GM19395 (cell line): ENCODE data around the gene TMEM121B.

Experiments
- ATAC-seq: cut with Tn5 transposase; IDR thresholded peaks from one replicate; pipeline ENCODE4 v1.9.1; 2021; ENCODE audit warnings: mild to moderate bottlenecking, moderate library complexity; ENCODE audit not compliant: unreplicated experiment

TMEM121B gene

DNA sequence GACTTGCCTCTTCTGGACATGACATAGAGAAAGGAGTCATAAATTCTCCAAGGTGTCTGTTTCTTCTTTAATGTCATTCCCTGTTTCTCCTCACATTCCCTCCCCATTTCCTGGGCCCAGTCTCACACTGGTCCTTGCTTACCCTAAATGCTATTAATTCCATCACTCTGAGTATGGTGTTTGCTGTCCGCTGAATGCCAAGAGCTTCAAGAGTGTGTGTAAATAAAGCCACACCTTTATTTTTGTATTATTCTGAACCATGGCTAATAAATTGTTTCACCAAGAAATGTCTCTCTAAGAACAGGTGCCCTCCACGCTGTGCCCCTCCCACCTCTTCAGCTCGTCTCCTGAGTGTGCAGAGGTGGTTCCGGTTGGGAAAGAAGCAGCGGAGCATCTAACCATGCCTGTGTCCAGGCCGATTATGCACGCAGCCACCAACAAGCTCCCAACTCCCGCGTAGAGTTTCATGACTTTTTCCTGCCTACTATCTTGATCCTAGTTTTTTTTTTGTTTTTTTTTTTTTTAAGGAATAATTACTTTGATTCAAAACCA lies 8.6 kb downstream of the TMEM121B start:
- no peak for ATAC-seq

DNA sequence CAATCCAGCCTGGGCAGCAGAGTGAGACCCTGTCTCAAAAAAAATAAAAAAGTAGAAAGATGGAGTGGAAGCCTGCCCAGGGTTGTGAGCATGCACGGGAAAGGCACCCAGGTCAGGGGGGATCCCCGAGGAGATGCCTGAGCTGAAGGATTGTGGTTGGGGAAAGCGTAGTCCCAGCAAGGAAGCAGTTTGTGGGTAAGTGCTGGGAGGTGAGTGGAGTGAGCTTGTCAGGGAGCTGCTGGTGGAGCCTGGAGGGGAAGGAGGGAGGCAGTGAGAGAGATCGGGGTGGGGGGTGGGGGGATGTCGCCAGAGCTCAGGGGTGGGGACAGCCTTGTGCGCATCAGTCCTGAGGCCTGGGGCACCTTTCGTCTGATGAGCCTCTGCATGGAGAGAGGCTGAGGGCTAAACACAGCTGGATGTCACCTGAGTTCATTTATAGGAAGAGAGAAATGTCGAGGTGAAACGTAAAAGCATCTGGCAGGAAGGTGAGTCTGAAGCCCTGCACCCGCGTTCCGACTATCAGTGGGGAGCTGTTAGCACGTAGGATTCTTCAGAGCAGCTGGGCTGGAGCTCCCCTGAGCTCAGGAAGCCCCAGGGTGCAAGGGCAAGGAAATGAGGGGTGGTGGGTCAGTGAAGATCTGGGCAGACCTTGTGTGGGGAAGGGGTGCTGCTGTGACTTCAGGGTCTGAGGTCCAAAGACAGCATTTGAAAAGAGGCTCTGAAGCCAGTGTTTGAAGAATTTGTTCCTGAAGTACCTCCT lies 10.2 kb downstream of the TMEM121B start:
- ATAC-seq: no peak

DNA sequence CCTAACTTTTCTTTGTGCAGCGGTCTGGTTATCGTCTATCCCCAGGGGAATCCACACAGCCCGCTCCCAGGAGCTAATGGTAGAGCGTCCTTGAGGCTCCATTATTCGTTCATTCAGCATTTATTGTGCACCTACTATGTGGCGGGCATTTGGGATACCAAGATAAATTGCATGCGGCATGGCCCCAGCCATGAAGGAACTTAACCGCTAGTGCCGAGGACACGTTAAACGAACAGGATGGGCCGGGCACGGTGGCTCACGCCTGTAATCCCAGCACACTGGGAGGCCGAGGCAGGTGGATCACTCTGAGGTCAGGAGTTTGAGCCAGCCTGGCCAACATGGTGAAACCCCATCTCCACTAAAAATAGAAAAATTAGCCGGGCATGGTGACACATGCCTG lies 11.2 kb downstream of the TMEM121B start:
- no peak for ATAC-seq

DNA sequence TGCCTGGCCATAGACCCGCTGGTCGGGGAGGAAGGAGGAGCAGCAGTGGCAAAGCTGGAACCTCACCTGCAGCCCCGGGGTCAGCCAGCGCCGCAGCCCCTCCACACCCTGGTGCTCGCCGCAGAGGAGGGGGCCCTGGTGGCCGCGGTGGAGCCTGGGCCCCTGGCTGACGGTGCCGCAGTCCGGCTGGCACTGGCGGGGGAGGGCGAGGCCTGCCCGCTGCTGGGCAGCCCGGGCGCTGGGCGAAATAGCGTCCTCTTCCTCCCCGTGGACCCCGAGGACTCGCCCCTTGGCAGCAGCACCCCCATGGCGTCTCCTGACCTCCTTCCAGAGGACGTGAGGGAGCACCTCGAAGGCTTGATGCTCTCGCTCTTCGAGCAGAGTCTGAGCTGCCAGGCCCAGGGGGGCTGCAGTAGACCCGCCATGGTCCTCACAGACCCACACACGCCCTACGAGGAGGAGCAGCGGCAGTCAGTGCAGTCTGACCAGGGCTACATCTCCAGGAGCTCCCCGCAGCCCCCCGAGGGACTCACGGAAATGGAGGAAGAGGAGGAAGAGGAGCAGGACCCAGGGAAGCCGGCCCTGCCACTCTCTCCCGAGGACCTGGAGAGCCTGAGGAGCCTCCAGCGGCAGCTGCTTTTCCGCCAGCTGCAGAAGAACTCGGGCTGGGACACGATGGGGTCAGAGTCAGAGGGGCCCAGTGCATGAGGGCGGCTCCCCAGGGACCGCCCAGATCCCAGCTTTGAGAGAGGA lies 11.9 kb downstream of the TMEM121B start:
- no peak for ATAC-seq

DNA sequence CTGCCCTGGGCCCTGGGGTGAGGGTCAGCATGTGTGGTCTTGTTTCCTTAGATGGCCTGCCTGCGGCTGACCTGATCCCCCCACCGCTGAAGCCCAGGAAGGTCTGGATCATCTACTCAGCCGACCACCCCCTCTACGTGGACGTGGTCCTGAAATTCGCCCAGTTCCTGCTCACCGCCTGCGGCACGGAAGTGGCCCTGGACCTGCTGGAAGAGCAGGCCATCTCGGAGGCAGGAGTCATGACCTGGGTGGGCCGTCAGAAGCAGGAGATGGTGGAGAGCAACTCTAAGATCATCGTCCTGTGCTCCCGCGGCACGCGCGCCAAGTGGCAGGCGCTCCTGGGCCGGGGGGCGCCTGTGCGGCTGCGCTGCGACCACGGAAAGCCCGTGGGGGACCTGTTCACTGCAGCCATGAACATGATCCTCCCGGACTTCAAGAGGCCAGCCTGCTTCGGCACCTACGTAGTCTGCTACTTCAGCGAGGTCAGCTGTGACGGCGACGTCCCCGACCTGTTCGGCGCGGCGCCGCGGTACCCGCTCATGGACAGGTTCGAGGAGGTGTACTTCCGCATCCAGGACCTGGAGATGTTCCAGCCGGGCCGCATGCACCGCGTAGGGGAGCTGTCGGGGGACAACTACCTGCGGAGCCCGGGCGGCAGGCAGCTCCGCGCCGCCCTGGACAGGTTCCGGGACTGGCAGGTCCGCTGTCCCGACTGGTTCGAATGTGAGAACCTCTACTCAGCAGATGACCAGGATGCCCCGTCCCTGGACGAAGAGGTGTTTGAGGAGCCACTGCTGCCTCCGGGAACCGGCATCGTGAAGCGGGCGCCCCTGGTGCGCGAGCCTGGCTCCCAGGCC lies 12.7 kb downstream of the TMEM121B start:
- ATAC-seq: no peak

DNA sequence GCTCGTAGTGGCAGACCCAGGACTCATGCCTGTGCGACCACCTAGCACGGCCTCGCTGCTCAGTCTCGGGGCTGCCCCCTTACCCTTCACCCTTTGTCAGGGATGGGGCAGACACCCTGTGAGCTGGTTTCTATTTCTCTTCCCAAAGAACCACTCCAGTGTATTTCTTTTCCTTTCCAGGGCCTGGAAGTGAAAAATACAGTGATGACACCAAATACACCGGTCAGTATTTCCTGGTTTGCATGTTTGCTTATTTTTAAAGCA lies 13.7 kb downstream of the TMEM121B start:
- ATAC-seq: no peak

DNA sequence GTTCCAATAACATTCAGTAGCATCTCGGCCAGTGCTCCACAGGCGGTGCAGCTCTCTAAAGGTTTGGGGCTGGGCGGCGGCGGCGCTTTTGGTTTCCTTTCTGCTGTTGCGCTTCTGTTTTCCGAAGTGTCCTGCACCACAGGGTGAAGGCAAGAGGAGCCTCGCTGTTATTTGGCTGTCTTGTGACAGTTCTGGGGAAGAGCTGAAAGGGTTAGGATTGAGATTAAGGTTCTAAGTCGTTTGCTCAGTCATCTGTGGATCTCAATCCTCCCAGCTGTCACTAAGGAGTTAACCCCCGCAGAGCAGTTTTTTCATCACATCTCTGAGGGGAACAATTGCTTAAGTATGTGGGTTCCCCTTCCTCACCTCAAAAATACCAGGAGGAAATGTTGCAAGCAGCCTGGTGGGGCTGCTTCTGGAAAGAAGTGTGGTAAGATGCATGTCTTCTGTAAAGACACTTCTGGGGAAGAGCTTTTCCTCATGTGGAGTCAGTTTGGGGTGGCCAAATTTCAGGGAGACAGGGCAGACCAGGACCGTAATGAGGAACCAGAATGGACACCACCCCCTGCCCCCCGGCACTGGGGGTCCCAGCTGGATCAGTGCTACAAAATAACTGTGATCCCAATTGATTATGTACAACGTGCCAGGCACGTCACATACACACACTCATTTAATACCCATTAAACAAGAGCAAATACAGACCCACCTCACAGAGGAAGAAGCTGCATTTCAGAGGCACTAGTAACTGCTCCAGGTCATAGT lies 14.2 kb downstream of the TMEM121B start:
- ATAC-seq: peak; percentile 84

DNA sequence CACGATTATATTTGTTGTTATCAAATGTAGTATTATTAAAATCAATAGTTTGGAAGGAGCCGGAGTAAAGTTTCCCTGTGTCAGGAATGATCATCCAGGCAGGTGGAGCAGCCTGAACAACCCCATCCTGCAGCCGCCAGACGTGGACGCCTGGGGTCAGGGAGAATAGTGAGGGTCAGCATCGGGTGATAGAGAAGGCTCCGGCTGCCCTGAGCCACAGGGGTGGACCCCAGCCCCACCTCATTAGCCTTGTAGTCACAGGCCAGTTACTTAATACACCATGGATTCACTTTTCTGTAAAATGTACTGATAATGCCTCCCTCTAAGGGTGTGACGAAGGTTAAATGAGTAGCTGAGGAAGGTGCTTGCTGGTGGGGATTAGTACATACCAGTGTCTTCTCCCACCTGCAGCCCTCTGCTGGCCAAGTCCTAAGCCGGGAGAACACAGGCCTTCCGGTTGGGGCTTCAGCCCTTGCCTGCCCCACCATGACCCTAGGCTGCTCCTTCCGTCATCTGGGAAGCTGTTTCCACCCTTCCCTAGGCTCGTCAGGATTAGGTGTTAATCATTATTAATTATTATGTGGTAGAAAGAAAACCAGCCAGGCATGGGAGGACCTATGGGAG lies 14.9 kb downstream of the TMEM121B start:
- peak; percentile 41 for ATAC-seq

DNA sequence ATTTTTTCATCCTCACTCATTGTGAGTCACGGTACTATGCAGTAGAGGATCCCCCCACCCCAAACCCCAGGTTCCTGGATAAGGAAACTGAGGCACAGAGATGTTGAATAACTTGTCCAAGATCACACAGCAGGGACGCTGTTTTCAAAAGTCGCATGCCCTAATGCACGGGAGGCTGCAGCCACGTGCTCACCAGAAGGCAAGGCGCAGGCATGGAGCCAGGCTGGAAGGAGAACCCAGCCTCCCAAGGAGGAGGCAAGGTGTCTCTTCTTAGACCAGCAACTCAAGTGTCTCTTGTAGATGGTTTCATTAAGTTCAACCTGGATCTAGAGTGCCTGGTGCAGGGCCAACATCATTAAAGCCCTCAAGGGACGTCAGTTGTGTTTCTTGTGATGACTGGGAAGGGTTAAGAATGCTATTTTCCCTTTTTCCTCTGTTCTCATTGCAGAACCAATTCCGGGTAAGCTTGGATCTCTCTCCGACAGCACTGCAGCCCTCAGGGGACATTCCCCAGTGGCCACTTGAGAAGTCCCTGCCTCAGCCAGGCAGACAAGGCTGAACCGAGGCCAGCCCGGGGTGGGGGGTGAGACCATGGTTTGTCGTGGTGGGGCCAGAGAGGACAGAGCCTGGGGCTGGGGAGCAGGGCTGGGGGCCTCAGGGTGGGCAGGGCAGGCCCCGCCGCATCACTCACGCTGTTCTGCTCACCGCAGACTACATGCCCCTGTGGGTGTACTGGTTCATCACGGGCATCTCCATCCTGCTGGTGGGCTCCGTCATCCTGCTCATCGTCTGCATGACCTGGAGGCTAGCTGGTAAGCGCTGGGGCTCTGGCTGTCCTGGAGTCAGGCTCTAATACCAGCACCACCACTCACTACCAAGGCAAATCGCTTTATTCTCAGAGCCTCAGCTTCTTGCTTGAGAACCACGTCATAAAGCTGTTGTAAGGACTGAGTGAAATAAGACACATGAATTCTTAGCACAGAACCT lies 15.7 kb downstream of the TMEM121B start:
- ATAC-seq: no peak

DNA sequence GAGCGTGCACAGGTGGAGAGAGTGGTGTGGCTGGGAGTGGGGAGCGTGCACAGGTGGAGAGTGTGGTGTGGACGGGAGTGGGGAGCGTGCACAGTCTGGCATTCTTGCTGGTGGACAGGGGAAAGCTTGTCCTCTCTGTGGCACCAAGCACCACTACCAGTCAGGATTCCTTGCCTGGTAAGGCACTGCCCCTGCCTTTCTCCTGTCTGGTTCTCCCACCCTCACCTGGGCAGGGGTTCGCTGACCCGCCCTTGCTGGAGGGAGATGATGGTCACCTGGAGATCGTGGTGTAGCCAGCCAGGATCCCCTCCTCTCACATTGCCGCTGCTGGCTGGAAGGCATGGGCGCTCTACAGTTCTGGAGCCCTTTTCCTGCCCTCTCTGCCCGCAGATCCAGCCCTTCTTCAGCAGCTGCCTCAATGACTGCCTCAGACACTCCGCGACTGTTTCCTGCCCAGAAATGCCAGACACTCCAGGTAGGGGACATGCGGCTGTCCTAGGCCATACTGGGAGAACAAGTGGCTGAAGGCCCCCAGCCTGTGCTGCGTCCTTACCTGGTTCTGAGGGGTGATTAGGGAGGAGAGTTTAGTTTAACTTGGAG lies 16.7 kb downstream of the TMEM121B start:
- ATAC-seq: no peak

DNA sequence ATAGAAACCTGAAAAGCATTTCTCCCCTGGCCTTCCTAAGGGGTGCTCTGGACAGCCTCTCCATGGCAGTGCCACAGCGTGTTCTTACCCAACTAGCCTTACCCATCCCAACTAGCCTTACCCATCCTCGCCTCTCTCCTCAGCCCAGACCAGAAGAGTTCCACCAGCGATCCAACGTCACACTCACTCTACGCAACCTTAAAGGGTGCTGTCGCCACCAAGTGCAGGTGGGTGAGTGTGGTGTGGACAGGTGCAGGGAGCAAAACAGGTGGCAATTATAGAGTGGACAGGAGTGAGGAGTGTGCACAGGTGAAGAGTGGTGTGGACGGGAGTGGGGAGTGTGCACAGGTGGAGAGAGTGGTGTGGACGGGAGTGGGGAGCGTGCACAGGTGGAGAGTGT lies 17.8 kb downstream of the TMEM121B start:
- ATAC-seq: no peak

DNA sequence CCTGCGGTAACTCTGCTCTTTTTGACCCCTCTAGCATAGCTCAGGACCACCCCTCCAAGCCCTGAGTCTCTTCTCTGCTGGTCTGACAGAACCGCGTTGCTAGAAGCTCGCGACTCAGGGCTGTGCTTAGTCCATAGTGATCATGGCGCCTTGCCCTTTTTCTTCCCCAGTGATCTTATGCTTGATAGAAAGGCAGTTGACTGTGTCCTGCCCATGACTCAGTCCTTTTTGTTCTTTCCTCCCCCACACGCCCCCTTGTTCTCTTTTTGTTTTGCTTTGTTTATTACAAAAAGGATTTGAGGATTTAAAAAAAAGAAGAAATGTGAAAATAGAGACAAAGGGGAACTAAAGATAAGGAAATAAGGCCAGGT lies 18.9 kb downstream of the TMEM121B start:
- ATAC-seq: no peak

DNA sequence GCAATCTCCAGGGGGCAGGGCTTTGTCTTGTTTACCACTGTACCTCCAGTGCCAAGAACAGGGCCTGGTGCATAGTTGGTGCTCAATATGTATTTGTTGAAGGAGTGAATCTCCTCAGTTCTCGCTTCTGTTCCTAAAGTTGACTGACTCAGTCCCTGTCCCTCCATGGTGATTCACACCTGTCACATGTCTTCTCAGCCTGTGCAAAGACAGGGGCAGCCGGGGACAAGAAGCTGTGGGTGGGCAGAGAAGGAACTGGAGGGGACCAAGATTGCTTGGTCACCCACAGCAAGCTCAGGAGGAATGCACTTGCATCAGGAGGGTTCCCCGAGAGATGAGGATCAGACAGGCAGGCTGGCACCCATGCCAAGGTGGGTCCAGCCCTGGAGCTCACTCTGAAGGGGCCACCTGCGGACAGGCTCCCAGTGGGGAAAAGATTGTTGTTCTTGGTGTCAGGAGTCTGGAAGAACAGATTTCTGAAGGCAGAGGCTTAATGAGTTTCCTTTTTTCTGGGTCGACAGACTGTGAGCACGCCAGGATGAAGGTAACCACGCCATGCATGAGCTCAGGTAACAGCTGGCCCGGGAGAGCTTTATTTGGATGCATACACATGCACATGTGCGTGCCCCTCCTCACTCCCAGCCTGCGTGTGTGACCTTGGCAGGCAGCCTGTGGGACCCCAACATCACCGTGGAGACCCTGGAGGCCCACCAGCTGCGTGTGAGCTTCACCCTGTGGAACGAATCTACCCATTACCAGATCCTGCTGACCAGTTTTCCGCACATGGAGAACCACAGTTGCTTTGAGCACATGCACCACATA lies 19.5 kb downstream of the TMEM121B start:
- ATAC-seq: no peak

DNA sequence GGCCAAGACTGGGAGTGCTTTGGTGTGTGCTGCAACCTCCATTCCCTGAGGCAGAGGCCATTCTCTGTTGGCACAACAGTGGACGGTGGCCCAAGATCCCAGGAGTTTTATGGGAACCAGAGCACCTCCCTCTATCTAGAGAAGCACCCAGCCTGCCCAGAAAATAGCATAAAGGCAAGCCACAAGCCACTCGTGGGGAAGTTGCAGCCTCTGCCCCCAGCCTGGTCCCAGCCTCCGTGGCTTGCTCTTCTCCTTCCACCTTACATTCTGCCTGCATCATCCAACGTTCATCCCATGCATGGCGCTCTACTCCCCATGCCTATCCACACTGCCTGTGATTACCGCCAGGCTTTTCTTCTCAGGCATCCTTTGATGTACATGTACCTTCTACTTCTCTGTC lies 20.5 kb downstream of the TMEM121B start:
- no peak for ATAC-seq

DNA sequence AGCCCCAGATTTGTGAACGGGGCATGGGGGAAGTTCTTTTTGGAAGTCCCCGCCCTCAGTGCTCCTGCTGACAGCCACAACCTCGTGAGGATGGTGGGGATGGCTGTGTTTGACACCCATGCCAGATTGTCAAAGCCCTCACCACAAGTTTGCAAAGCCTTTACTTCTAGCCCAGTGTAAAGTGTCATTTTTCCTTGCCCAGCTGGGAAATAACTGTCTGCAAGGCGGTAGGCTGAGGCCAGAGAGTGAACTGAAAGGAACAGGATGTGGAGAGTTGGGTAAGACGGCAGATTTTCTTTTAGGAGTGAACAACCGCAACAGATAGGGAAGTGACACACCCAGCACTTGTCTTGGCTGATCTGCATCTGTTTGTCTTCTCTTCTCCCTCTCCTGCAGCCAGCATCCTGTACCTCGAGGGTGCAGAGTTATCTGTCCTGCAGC lies 22.8 kb downstream of the TMEM121B start:
- ATAC-seq: no peak

DNA sequence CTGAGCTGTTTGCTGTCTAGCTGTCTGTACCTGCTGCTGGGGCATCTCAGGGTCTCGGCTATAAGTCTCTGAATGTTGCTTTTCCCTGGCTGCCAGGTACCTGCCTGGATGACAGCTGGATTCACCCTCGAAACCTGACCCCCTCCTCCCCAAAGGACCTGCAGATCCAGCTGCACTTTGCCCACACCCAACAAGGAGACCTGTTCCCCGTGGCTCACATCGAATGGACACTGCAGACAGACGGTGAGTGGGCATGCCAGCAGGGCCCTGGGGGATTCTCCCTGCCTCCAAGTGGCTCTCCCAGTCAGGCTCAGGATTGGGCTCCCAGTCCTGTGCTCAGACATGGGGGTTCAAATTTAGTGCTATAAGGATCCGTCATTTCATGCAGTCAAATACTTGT lies 23.5 kb downstream of the TMEM121B start:
- ATAC-seq: no peak

DNA sequence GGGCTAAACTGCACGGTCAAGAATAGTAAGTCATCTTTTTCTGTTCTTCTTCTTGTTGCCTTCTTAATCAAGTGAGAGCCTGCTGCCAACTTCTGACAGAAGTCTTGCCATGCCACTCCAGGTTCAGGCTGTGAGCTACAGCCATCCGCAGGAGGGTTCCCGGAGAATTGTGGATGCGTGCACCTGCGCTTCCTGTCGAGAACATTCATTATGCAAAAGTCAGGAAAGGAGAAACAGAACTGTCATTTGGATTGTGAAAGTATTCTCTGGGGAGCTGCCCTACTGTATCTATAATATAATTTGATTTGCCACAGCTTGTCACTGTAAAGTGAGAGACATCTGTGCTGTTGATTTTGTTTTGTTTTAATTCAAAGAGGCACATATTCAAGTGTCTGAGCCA lies 24.1 kb downstream of the TMEM121B start:
- ATAC-seq: no peak

DNA sequence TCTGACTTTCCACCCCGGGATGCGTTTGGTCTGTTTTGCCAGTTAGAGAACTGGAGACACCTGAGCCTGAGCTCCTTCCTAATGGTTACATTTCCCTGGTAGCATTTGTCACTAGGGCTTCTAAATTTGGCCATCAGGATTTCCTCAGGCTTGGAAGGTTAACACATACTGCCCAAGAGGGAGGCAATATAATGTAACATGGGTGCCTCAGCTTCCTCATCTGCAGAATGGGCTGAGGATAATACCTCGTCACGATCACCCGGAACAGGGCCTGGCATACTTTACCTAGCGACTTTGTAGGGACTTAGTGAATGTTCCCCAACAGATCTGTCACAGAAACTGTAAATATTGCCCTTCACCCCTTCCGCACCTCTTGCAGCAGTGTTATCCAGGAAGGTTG lies 25.1 kb downstream of the TMEM121B start:
- no peak for ATAC-seq
